Measurements from ENCODE around the gene MSANTD2. TPM values are rescaled to one million over a fixed set of nuclear protein-coding genes. Genes with fewer than 3 reads are reported as not detected.
A peak's percentile ranks its signal among the peaks of the same experiment; 100 is the strongest.

Gene MSANTD2
- total RNA-seq, 1 donor from 2014 or later = 11.9 TPM

GRCh38 chr11:124817036-124817435 lies 16.8 kb upstream of the MSANTD2 start:
- DNase-seq = no peak

GRCh38 chr11:124814739-124815138 lies 14.5 kb upstream of the MSANTD2 start:
- no peak for DNase-seq

GRCh38 chr11:124812876-124813275 lies 12.7 kb upstream of the MSANTD2 start:
- DNase-seq = peak; percentile 47

GRCh38 chr11:124811399-124812125 lies 11.4 kb upstream of the MSANTD2 start:
- no peak for DNase-seq

- DNase-seq = no peak
Observed at GRCh38 chr11:124807660-124808270, 7.6 kb upstream of the MSANTD2 start.

GRCh38 chr11:124807201-124807600 lies 7.0 kb upstream of the MSANTD2 start:
- DNase-seq = no peak

- no peak for DNase-seq
Observed at GRCh38 chr11:124804884-124805283, 4.7 kb upstream of the MSANTD2 start.

- DNase-seq = no peak
Observed at GRCh38 chr11:124801636-124802312, 1.6 kb upstream of the MSANTD2 start.

- peak; percentile 64 for DNase-seq
Observed at GRCh38 chr11:124801014-124801413, 808 bp upstream of the MSANTD2 start.

- DNase-seq = peak; percentile 49
Observed at GRCh38 chr11:124799348-124800225, 619 bp downstream of the MSANTD2 start.

GRCh38 chr11:124798991-124799347 lies 1.2 kb downstream of the MSANTD2 start:
- DNase-seq = peak; percentile 54

- no peak for DNase-seq
Observed at GRCh38 chr11:124796312-124796711, 3.9 kb downstream of the MSANTD2 start.

- DNase-seq = peak; percentile 86
Observed at GRCh38 chr11:124793466-124794278, 6.5 kb downstream of the MSANTD2 start.

GRCh38 chr11:124791626-124792341 lies 8.4 kb downstream of the MSANTD2 start:
- DNase-seq = no peak

GRCh38 chr11:124788521-124788920 lies 11.7 kb downstream of the MSANTD2 start:
- no peak for DNase-seq

GRCh38 chr11:124784051-124784450 lies 16.2 kb downstream of the MSANTD2 start:
- no peak for DNase-seq

- DNase-seq = no peak
Observed at GRCh38 chr11:124783002-124783401, 17.2 kb downstream of the MSANTD2 start.

- DNase-seq = no peak
Observed at GRCh38 chr11:124779568-124779967, 20.6 kb downstream of the MSANTD2 start.

GRCh38 chr11:124778281-124778680 lies 21.9 kb downstream of the MSANTD2 start:
- DNase-seq = peak; percentile 51

GRCh38 chr11:124776865-124777645 lies 23.2 kb downstream of the MSANTD2 start:
- no peak for DNase-seq

All from dermis blood vessel endothelial cell (primary cell).